Measurements from ENCODE around the gene POFUT1.
A peak's percentile ranks its signal among the peaks of the same experiment; 100 is the strongest.

Gene POFUT1

DNA sequence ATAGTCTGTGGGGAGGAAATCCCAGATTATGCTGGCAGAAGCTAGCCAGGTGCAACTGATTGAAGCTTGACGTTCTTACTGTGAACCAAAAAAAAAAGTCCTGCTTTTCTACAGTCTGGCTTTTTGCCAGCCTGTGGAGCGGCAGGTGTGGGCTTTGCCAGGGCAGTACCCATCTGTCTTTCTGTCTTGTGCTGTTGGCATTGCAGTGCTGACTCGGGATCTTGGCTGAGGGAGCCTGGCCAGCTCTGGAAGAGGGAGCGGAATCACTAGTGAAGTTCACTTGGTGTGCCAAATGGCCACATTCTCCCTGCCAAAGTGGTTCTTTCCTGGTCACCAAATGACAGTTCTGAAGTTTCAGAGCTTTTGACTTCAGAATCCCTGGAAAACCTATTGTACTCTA lies 74.8 kb downstream of the POFUT1 start:
- peak; percentile 82 for DNase-seq

DNA sequence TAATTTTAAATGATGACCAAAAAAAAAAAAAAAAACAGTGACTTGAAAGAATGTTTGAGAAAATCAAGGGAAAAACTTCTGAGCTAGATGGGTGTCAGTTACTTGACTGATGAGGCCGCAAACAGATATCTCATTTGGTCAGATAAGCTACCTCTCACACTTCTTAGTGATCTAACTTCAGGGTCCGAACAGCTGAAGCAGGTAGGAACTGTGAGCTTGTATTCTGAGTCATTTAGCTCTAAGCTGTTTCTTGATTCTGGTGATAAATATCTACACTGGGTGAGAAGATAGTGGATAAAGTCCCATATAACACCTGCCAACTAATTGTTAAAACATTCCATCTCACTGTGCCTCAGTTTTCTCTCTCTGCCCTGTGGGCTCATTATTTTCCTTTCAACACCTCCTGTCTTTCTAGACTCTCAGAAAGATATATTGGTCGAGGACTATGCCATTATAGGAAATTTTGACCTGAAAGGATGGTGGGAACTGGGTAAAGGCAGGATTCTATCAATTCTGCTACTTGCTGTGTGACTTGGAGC lies 77.5 kb downstream of the POFUT1 start:
- DNase-seq = no peak

DNA sequence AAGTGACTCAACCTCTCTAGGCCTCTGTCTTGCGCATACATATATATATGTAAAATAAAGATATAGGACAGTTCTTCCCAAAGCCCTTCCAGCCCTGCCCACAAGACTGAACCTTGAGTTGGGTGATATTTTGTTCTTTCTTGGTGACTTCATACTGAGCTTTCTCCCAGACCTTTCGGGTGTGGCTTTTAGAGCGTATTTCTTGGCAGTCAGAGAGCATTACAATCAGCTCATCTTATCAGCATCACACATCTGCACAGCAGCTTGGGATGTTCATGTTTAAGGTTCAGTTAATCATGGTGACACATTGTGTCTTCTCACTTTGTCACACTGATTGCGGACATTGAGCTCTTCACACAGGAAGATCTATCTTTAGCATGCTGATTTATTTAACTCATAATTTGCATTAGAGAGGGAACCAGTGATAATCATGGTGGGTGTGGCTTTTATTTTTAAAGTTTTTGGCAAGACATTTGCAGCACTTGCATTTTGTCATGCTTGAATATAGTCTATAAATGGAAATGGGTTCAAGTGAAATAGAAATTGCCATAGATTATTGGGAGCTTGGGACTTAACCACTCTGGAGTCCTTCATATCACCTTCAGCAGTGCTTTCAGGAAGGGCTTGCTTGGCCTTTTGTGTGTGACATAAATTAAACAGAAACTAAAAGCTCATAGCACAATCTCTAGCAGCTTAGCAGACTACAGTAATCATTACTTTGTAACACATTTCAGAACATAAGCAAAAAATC lies 78.1 kb downstream of the POFUT1 start:
- no peak for DNase-seq

DNA sequence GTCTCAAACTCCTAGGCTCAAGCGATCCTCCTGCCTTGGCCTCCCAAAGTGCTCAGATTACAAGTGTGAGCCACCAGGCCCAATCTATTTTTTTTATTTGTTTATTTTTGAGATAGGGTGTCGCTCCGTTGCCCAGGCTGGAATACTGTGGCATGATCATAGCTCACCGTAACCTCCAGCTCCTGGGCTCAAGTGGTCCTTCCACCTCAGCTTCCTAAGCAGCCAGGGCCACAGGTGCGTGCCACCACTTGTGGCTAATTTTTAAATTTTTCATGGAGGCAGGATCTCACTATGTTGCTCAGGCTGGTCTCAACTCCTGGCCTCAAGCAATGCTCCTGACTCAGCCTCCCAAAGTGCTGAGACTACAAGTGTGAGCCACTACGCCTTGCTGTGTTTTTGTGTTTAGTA lies 79.6 kb downstream of the POFUT1 start:
- DNase-seq = no peak
